Measurements from ENCODE around the gene TMEM115.

- TF ChIP-seq MYC (IDR thresholded peaks at IDR 0.05; ENCODE audit: low read depth, low read length) (no peak), CTCF (IDR thresholded peaks at IDR 0.05; ENCODE audit: extremely low read depth in 1 of 2, insufficient read depth in 1 of 2, low read depth in 1 of 2, low read length in 2 of 2) (no peak)
Measured at GRCh38 chr3:50319181-50319893, 40.0 kb downstream of the TMEM115 start.
